DND-41 (cell line): ENCODE measurements around the gene FOXO3.

Experiments used
- EZH2 ChIP-seq: IDR thresholded peaks from 3 replicates; pipeline ENCODE4 v1.6.1; 2012; ENCODE audit warnings: borderline replicate concordance, low read depth, mild to moderate bottlenecking, moderate library complexity, low read length, inconsistent platforms; ENCODE audit not compliant: severe bottlenecking
- TF ChIP-seq, protein P1 (sequence below): IDR thresholded peaks from 2 replicates; pipeline ENCODE4 v1.5.1; 2012; ENCODE audit warnings: borderline replicate concordance, low read length, moderate library complexity, mild to moderate bottlenecking; ENCODE audit not compliant: poor library complexity, severe bottlenecking; ENCODE audit errors: extremely low read depth

DNA sequence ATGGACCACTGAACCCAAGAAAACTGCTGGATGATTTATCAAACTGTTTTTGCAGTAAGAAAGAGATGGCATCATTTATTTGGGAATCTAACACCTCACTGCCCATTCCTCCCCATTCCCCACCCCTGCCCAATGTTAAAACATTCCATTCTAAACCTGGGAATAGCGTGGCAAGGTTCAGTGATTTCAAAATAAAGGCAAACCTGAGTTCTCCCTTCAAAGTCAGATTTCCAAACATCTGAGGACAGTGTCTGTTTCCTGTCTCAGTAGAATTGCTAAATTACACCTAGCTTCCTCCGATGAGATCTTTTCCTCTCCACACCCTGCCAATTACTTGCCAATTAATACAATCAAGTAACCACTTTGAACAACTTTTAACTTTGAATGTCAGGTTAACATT, 160.1 kb downstream of the FOXO3 start:
- TF ChIP-seq, protein P1, sequence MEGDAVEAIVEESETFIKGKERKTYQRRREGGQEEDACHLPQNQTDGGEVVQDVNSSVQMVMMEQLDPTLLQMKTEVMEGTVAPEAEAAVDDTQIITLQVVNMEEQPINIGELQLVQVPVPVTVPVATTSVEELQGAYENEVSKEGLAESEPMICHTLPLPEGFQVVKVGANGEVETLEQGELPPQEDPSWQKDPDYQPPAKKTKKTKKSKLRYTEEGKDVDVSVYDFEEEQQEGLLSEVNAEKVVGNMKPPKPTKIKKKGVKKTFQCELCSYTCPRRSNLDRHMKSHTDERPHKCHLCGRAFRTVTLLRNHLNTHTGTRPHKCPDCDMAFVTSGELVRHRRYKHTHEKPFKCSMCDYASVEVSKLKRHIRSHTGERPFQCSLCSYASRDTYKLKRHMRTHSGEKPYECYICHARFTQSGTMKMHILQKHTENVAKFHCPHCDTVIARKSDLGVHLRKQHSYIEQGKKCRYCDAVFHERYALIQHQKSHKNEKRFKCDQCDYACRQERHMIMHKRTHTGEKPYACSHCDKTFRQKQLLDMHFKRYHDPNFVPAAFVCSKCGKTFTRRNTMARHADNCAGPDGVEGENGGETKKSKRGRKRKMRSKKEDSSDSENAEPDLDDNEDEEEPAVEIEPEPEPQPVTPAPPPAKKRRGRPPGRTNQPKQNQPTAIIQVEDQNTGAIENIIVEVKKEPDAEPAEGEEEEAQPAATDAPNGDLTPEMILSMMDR: no peak
- no peak for TF ChIP-seq EZH2
